Activated T-cell treated with anti-CD3 and anti-CD28 coated beads, Interleukin-2, amount 50 U/mL, for 72 hours (primary cell): ENCODE measurements around the gene RNFT2. TPM values are rescaled to one million over a fixed set of nuclear protein-coding genes. Genes with fewer than 3 reads are reported as not detected.
"Not testable (repeated sequence)": the region's sequence is repeated elsewhere in the genome, so short reads cannot be mapped to it uniquely, and the experiment has no call there.

ENCODE experiments used
- ATAC-seq, 2 donors: fragments of 150-1000 bp; cut with Tn5 transposase; replicated peaks in 1 of 2; 2 replicates each; pipeline ENCODE4 v1.10.0; 2021; ENCODE audit warnings: moderate library complexity in 2 of 2, mild to moderate bottlenecking in 1 of 2
- DNase-seq, 2 donors: peaks; one replicate each; pipeline ENCODE4 v3.0.0; 2021 to 2022; ENCODE audit warnings: mixed read lengths in 1 of 2
- H3K27ac Mint-ChIP-seq: one replicate; pipeline ENCODE4 v1.8.0; 2022; ENCODE audit warnings: mild to moderate bottlenecking, moderate library complexity, mixed read lengths
- H3K27me3 Mint-ChIP-seq: one replicate; pipeline ENCODE4 v1.8.0; 2022; ENCODE audit warnings: low read depth, mixed read lengths
- H3K36me3 Mint-ChIP-seq, 2 donors: one replicate each; pipeline ENCODE4 v1.8.0; 2022; ENCODE audit warnings: mixed read lengths in 2 of 2, mild to moderate bottlenecking in 1 of 2; ENCODE audit not compliant: insufficient read depth in 2 of 2
- H3K4me1 Mint-ChIP-seq: one replicate; pipeline ENCODE4 v1.8.0; 2022; ENCODE audit warnings: low read depth, mixed read lengths
- H3K4me3 Mint-ChIP-seq, 2 donors: one replicate each; pipeline ENCODE4 v1.8.0; 2022; ENCODE audit warnings: mild to moderate bottlenecking in 2 of 2, mixed read lengths in 2 of 2, moderate library complexity in 2 of 2
- H3K9me3 Mint-ChIP-seq, 2 donors: one replicate each; pipeline ENCODE4 v1.8.0; 2022; ENCODE audit warnings: mixed read lengths in 2 of 2
- total RNA-seq, 2 donors: library from RNA; stranded (reverse); gene quantifications; one replicate each; pipeline ENCODE4 v1.2.3, GENCODE V29; 2022

Gene RNFT2
- total RNA-seq, 2 donors from 2014 or later: 10.4 to 11.5 TPM

- H3K27ac Mint-ChIP-seq, ATAC-seq, H3K27me3 Mint-ChIP-seq, DNase-seq, H3K4me3 Mint-ChIP-seq, H3K36me3 Mint-ChIP-seq, H3K9me3 Mint-ChIP-seq: not testable (repeated sequence)
- peaks cover 16% of the 10 kb centered on the region for H3K4me1 Mint-ChIP-seq
Observed at GRCh38 chr12:116814766-116815165, 76.7 kb downstream of the RNFT2 start.

- ATAC-seq (no peak), DNase-seq (peak; percentile 6 to 15)
- Mint-ChIP-seq H3K4me3 (peak overlapping the region; percentile 94 to 97), H3K27ac (peak overlapping the region; percentile 20), H3K9me3 (no peaks in the 10 kb centered on the region), H3K27me3 (no peaks in the 10 kb centered on the region), H3K4me1 (peaks cover 22% of the 10 kb centered on the region), H3K36me3 (peaks cover 0 to 1% of the 10 kb centered on the region in 2 donors)
Observed at GRCh38 chr12:116818341-116818856, 80.3 kb downstream of the RNFT2 start.

DNA sequence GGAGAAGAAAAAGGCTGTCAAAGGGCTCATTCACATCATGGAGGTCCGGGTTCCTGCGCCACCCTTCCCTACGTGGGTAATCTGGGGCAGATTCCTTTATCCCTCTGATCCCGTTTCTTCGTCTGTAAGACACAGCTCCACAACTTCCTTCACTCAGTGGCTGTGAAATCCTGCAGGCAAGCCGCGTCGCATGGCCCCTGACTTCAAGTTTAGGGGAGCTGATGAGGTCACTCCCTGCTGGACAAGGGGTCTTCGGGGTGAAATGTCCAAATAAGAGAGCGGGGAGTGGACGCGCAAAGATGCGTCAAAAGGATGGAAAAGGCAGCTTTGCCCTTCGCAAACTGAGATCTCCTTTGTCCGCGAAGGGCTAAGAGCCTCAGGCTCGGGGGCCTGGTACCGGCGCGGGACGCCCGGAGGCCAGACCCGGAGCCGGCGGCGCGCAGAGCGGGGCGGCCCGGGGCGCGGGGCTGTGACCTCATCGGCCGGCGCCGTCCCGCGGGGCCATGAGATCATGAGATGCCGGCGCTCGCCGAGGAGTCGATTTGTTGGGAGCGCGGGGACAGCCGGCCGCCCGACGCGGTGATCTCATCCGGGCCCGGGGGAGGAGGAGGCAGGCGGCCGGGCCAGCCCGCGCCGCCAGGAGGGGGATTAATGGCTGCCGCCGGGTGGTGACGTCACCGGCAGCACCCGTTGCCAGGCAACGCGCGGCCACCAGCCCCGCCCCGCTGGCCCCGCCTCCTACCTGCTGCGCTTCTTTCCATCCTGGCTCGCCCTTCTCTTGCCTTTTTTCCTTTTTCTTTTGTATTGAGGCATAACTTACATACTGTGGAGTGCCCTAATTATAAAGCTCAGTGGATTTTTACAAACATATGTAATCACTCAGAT is 81.1 kb downstream of the RNFT2 start:
- Mint-ChIP-seq H3K36me3 (peaks cover 0 to 1% of the 10 kb centered on the region in 2 donors), H3K9me3 (no peaks in the 10 kb centered on the region), H3K4me3 (peak overlapping the region; percentile 94 to 97), H3K4me1 (peaks cover 22% of the 10 kb centered on the region), H3K27me3 (no peaks in the 10 kb centered on the region), H3K27ac (peak overlapping the region; percentile 98)
- DNase-seq: peak; percentile 91 to 93
- peak; percentile 94 to 95 for ATAC-seq

DNA sequence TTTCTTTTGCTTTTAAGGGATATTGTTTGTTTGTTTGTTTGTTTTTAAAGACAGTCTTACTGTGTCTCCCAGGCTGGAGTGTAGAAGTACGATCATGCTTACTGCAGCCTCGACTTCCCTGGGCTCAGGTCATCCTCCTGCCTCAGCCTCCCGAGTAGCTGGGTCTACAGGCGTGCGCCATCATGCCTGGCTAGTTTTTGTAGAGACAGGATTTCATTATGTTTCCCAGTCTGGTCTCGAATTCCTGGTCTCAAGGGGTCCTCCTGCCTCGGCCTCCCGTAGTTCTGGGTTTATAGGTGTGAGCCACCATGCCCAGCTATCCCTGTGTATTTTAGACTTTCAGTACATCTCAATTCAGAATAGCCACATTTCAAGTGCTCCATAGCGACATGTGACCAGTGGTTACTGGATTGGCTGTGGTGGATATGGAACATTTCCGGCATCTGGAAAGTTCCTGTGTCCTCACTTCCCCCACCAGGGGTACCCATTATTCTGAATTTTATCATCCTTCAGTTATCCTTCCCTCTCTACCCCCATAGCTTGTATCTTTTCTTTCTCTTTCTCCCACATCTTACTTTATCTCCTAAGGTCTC is 82.0 kb downstream of the RNFT2 start:
- Mint-ChIP-seq H3K4me3 (peak overlapping the region; percentile 20 to 48), H3K4me1 (peaks cover 22% of the 10 kb centered on the region), H3K9me3 (peaks cover 0 to 3% of the 10 kb centered on the region in 2 donors), H3K27ac (no peak overlapping the region), H3K27me3 (no peaks in the 10 kb centered on the region), H3K36me3 (peaks cover 0 to 3% of the 10 kb centered on the region in 2 donors)
- DNase-seq (no peak), ATAC-seq (no peak)

GRCh38 chr12:116821291-116821690 is 83.2 kb downstream of the RNFT2 start:
- Mint-ChIP-seq H3K9me3 (peaks cover 0 to 3% of the 10 kb centered on the region in 2 donors), H3K36me3 (peaks cover 0 to 5% of the 10 kb centered on the region in 2 donors), H3K27ac (no peak overlapping the region), H3K4me1 (peaks cover 22% of the 10 kb centered on the region), H3K27me3 (no peaks in the 10 kb centered on the region), H3K4me3 (no peak overlapping the region)
- ATAC-seq: no peak
- DNase-seq: no peak

GRCh38 chr12:116827432-116827831 is 89.3 kb downstream of the RNFT2 start:
- Mint-ChIP-seq H3K27ac (no peak overlapping the region), H3K9me3 (peaks cover 0 to 3% of the 10 kb centered on the region in 2 donors), H3K36me3 (peaks cover 0 to 3% of the 10 kb centered on the region in 2 donors), H3K4me3 (no peak overlapping the region), H3K27me3 (no peaks in the 10 kb centered on the region), H3K4me1 (no peaks in the 10 kb centered on the region)
- ATAC-seq (no peak), DNase-seq (no peak)

GRCh38 chr12:116832353-116832752 is 94.2 kb downstream of the RNFT2 start:
- H3K9me3 Mint-ChIP-seq: peaks cover 0 to 1% of the 10 kb centered on the region in 2 donors

GRCh38 chr12:116833474-116833873 is 95.4 kb downstream of the RNFT2 start:
- DNase-seq (no peak), ATAC-seq (no peak)
- Mint-ChIP-seq H3K27ac (no peak overlapping the region), H3K9me3 (peaks cover 0 to 1% of the 10 kb centered on the region in 2 donors), H3K4me3 (no peak overlapping the region), H3K36me3 (peaks cover 2 to 3% of the 10 kb centered on the region in 2 donors), H3K27me3 (no peaks in the 10 kb centered on the region), H3K4me1 (no peaks in the 10 kb centered on the region)

More at GRCh38 chr12:116832353-116832752, 94.2 kb downstream of the RNFT2 start:
- no peak overlapping the region for H3K4me3 Mint-ChIP-seq
- no peaks in the 10 kb centered on the region for H3K4me1 Mint-ChIP-seq
- H3K27ac Mint-ChIP-seq: no peak overlapping the region
- H3K36me3 Mint-ChIP-seq: peaks cover 0 to 3% of the 10 kb centered on the region in 2 donors
- DNase-seq: no peak
- no peaks in the 10 kb centered on the region for H3K27me3 Mint-ChIP-seq
- no peak for ATAC-seq

DNA sequence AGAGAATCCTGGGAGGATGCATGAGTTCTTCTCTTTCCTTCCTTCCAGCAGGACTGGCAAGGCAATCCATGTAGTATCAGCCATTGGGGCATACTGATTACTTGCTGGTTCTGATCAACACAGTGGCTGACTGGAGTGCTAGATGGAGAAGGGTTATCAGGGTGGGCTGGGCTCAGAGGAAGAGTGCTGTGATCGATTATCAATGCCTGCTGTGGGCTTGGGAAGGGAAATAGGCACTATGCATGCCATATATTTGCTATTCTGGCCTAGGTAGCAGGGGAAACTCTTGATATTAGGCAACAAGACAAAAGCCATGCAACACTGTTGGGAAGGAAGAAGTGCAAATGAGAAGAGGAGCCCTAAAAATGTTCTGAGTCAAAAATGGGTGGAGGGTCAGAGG is 97.4 kb downstream of the RNFT2 start:
- H3K27ac Mint-ChIP-seq: no peak overlapping the region
- ATAC-seq: no peak
- no peak overlapping the region for H3K4me3 Mint-ChIP-seq
- H3K36me3 Mint-ChIP-seq: peaks cover 2 to 3% of the 10 kb centered on the region in 2 donors
- H3K9me3 Mint-ChIP-seq: peaks cover 0 to 1% of the 10 kb centered on the region in 2 donors
- no peaks in the 10 kb centered on the region for H3K4me1 Mint-ChIP-seq
- no peak for DNase-seq
- no peaks in the 10 kb centered on the region for H3K27me3 Mint-ChIP-seq

- no peak overlapping the region for H3K27ac Mint-ChIP-seq
- H3K4me3 Mint-ChIP-seq: no peak overlapping the region
- H3K4me1 Mint-ChIP-seq: no peaks in the 10 kb centered on the region
- DNase-seq: no peak
- no peak for ATAC-seq
- H3K27me3 Mint-ChIP-seq: no peaks in the 10 kb centered on the region
- H3K36me3 Mint-ChIP-seq: peaks cover 2 to 3% of the 10 kb centered on the region in 2 donors
- H3K9me3 Mint-ChIP-seq: peaks cover 0 to 1% of the 10 kb centered on the region in 2 donors
Observed at GRCh38 chr12:116837097-116837496, 99.0 kb downstream of the RNFT2 start.

DNA sequence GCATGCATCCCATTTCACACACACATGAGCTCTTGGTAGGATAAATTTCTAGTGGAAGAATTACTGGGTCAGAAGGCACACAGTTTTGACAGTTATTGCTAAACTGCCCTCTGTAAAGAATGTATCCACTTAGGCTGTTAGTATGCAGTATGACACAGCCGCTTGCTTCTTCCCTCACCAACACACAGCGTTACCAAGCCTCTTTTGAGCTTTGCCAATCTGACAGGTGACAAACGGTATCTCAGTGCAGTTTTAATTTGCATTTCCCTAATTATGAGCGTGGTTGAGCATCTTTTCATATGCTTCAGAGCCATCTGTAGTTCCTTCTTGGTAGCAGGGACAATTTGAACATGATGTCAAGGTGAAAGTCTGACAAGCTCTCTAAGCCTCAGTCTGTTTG is 100.2 kb downstream of the RNFT2 start:
- ATAC-seq (no peak), DNase-seq (no peak)
- Mint-ChIP-seq H3K27me3 (no peaks in the 10 kb centered on the region), H3K4me1 (no peaks in the 10 kb centered on the region), H3K36me3 (peaks cover 2 to 3% of the 10 kb centered on the region in 2 donors), H3K4me3 (no peak overlapping the region), H3K27ac (no peak overlapping the region), H3K9me3 (peaks cover 0 to 1% of the 10 kb centered on the region in 2 donors)

GRCh38 chr12:116839287-116839830 is 101.2 kb downstream of the RNFT2 start:
- Mint-ChIP-seq H3K36me3 (peaks cover 2 to 3% of the 10 kb centered on the region in 2 donors), H3K4me1 (no peaks in the 10 kb centered on the region), H3K4me3 (no peak overlapping the region), H3K27ac (no peak overlapping the region), H3K27me3 (no peaks in the 10 kb centered on the region), H3K9me3 (peaks cover 0 to 1% of the 10 kb centered on the region in 2 donors)
- ATAC-seq (no peak), DNase-seq (no peak)

GRCh38 chr12:116843085-116843484 is 105.0 kb downstream of the RNFT2 start:
- no peaks in the 10 kb centered on the region for H3K27me3 Mint-ChIP-seq
- H3K4me3 Mint-ChIP-seq: no peak overlapping the region
- no peak overlapping the region for H3K27ac Mint-ChIP-seq
- no peaks in the 10 kb centered on the region for H3K4me1 Mint-ChIP-seq
- no peaks in the 10 kb centered on the region for H3K9me3 Mint-ChIP-seq
- peaks cover 0 to under 1% of the 10 kb centered on the region in 2 donors for H3K36me3 Mint-ChIP-seq
- ATAC-seq: no peak
- no peak for DNase-seq
